HFF-Myc (cell line): ENCODE results near the gene AGBL1.

Source experiments
- DNase-seq: peaks from one replicate; pipeline ENCODE4 v3.0.0-alpha.2; 2011; ENCODE audit warnings: low read depth; ENCODE audit errors: extremely low read depth
- H3K4me3 ChIP-seq: replicated peaks from 2 replicates; pipeline ENCODE4 v1.5.1; 2011; ENCODE audit warnings: low read depth, mild to moderate bottlenecking, control low read depth, low read length
- CTCF ChIP-seq: IDR thresholded peaks from 2 replicates; pipeline ENCODE4 v1.5.1; 2012; ENCODE audit warnings: mild to moderate bottlenecking, low read depth, low read length, control low read depth; ENCODE audit errors: missing control alignments

AGBL1 gene

GRCh38 chr15:86062646-86063243 is 16.9 kb upstream of the AGBL1 start:
- no peak for DNase-seq

GRCh38 chr15:86063356-86064095 is 16.1 kb upstream of the AGBL1 start:
- DNase-seq = no peak
- TF ChIP-seq CTCF = no peak
- no peak overlapping the region for H3K4me3 ChIP-seq

More at GRCh38 chr15:86062646-86063243, 16.9 kb upstream of the AGBL1 start:
- H3K4me3 ChIP-seq = no peak overlapping the region
- no peak for TF ChIP-seq CTCF

GRCh38 chr15:86064326-86064725 is 15.3 kb upstream of the AGBL1 start:
- TF ChIP-seq CTCF = no peak
- H3K4me3 ChIP-seq = no peak overlapping the region
- DNase-seq = no peak

DNA sequence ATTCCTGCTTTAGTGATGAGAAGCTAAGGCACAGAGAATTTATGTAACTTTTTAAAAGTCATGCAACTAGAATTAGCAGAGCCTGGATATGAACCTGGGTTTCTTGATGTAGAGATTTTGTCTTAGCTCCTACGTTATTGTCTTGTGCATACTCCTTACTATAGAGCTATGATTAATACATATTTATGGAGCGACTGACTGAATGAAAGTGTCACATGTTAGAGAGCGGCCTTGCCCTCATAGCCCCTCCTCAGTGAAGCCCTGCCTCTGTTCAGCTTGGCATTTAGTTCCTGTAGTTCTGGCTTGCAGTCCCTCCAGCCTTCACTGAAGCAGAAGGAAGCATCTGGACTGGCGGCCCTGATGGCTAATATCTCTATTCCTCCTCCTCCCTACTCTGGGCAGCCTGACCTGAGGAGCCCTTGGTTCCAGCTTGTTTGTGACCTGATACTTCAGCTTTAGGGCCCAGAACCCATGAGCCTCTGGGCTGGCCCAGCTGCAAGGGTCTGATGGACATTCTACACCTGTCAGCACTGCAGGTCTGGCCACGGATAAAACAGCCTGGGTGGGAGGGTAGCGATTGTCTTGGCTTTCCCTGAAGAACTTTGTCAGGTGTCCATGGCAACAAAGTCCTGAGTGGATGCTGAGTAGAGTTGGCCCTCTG is 13.4 kb upstream of the AGBL1 start:
- no peak for TF ChIP-seq CTCF
- H3K4me3 ChIP-seq = no peak overlapping the region
- no peak for DNase-seq

DNA sequence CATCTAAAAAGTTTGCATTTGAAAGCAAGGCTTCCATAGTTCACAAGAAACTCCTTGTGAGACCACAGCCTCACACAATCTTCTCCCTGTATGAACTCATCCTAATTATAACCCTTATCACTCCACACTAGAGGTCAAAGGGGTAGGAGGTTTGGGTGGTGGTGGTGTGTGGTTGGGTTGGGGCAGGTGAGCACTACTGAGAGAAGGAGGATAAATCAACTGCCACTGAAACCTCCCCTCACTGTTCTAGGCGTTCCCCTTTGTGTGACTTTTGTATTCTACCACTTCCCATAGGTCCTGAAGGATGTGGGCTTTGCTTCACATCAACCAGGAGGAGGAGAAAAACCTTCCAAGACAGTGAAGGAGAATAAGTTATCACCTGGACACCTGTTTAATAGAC is 6.4 kb upstream of the AGBL1 start:
- TF ChIP-seq CTCF = no peak
- no peak for DNase-seq
- H3K4me3 ChIP-seq = no peak overlapping the region

- no peak overlapping the region for H3K4me3 ChIP-seq
- no peak for DNase-seq
- no peak for TF ChIP-seq CTCF
Observed at GRCh38 chr15:86076468-86076867, 3.2 kb upstream of the AGBL1 start.
